ENCODE data around the gene THTPA.
A peak's percentile ranks its signal among the peaks of the same experiment; 100 is the strongest.

The THTPA gene

GRCh38 chr14:23569443-23570151 lies 13.5 kb downstream of the THTPA start:
- Mint-ChIP-seq H3K27ac (no peak overlapping the region), H3K9me3 (no peaks in the 10 kb centered on the region), H3K36me3 (ENCODE audit: low read depth) (peaks cover under 1% of the 10 kb centered on the region), H3K4me1 (peaks cover 62% of the 10 kb centered on the region), H3K27me3 (ENCODE audit: low read depth, poor library complexity) (peaks cover 18% of the 10 kb centered on the region), H3K4me3 (no peak overlapping the region)
- DNase-seq: no peak
- TF ChIP-seq CTCF (IDR thresholded peaks at IDR 0.05): no peak

GRCh38 chr14:23570806-23571483 lies 14.9 kb downstream of the THTPA start:
- DNase-seq: no peak
- no peak for TF ChIP-seq CTCF (IDR thresholded peaks at IDR 0.05)
- H3K4me3 Mint-ChIP-seq: no peak overlapping the region
- no peak overlapping the region for H3K27ac Mint-ChIP-seq
- H3K9me3 Mint-ChIP-seq: no peaks in the 10 kb centered on the region
- H3K4me1 Mint-ChIP-seq: peaks cover 62% of the 10 kb centered on the region
- H3K27me3 Mint-ChIP-seq (ENCODE audit: low read depth, poor library complexity): peaks cover 29% of the 10 kb centered on the region
- H3K36me3 Mint-ChIP-seq (ENCODE audit: low read depth): peaks cover 10% of the 10 kb centered on the region

- no peak for DNase-seq
- H3K9me3 Mint-ChIP-seq: no peaks in the 10 kb centered on the region
- TF ChIP-seq CTCF (IDR thresholded peaks at IDR 0.05): no peak
- peaks cover 62% of the 10 kb centered on the region for H3K4me1 Mint-ChIP-seq
- H3K27ac Mint-ChIP-seq: peak overlapping the region; percentile 23
- H3K27me3 Mint-ChIP-seq (ENCODE audit: low read depth, poor library complexity): peaks cover 38% of the 10 kb centered on the region
- H3K4me3 Mint-ChIP-seq: no peak overlapping the region
- peaks cover 10% of the 10 kb centered on the region for H3K36me3 Mint-ChIP-seq (ENCODE audit: low read depth)
Measured at GRCh38 chr14:23571701-23572523, 15.8 kb downstream of the THTPA start.

GRCh38 chr14:23572524-23572828 lies 16.4 kb downstream of the THTPA start:
- TF ChIP-seq CTCF (IDR thresholded peaks at IDR 0.05): no peak
- Mint-ChIP-seq H3K4me3 (no peak overlapping the region), H3K27me3 (ENCODE audit: low read depth, poor library complexity) (peaks cover 43% of the 10 kb centered on the region), H3K27ac (peak overlapping the region; percentile 67), H3K4me1 (peaks cover 59% of the 10 kb centered on the region), H3K9me3 (no peaks in the 10 kb centered on the region), H3K36me3 (ENCODE audit: low read depth) (peaks cover 10% of the 10 kb centered on the region)
- no peak for DNase-seq

GRCh38 chr14:23572836-23573235 lies 16.8 kb downstream of the THTPA start:
- H3K4me3 Mint-ChIP-seq: no peak overlapping the region
- peaks cover 47% of the 10 kb centered on the region for H3K27me3 Mint-ChIP-seq (ENCODE audit: low read depth, poor library complexity)
- peak overlapping the region; percentile 67 for H3K27ac Mint-ChIP-seq
- peaks cover 10% of the 10 kb centered on the region for H3K36me3 Mint-ChIP-seq (ENCODE audit: low read depth)
- no peaks in the 10 kb centered on the region for H3K9me3 Mint-ChIP-seq
- no peak for TF ChIP-seq CTCF (IDR thresholded peaks at IDR 0.05)
- DNase-seq: no peak
- H3K4me1 Mint-ChIP-seq: peaks cover 55% of the 10 kb centered on the region

All from nephron progenitor cell (in vitro differentiated cells).